Smooth muscle cell (in vitro differentiated cells): ENCODE results near the gene DNAH8. TPM values are rescaled to one million over a fixed set of nuclear protein-coding genes. Genes with fewer than 3 reads are reported as not detected.

Experiments used
- DNase-seq: peaks from one replicate; lab custom pipeline; 2025; ENCODE audit not compliant: unreplicated experiment; lab: John Stamatoyannopoulos, UW
- H2AFZ ChIP-seq: fragments of 200-600 bp; sonication (generic); 2 replicates; pipeline ENCODE4 v1.6.0; 2016; ENCODE audit warnings: antibody characterized with exemption, low read depth, mild to moderate bottlenecking
- H3F3A ChIP-seq: fragments of 200-600 bp; sonication (generic); 2 replicates; pipeline ENCODE4 v1.6.0; 2017; ENCODE audit warnings: antibody characterized with exemption, low read depth
- H3K27ac ChIP-seq: fragments of 200-600 bp; sonication (generic); 2 replicates; pipeline ENCODE4 v1.5.1; 2016; ENCODE audit warnings: low read depth, mild to moderate bottlenecking
- H3K27me3 ChIP-seq: fragments of 200-600 bp; sonication (generic); 2 replicates; pipeline ENCODE4 v1.6.1; 2016; ENCODE audit warnings: low read depth, mild to moderate bottlenecking
- H3K36me3 ChIP-seq: fragments of 200-600 bp; sonication (generic); 2 replicates; pipeline ENCODE4 v1.5.1; 2016; ENCODE audit warnings: low read depth
- H3K4me1 ChIP-seq: fragments of 200-600 bp; sonication (generic); 2 replicates; pipeline ENCODE4 v1.5.1; 2016; ENCODE audit warnings: low read depth
- H3K4me2 ChIP-seq: fragments of 200-600 bp; sonication (generic); 2 replicates; pipeline ENCODE4 v1.6.0; 2016; ENCODE audit warnings: mild to moderate bottlenecking
- H3K4me3 ChIP-seq: fragments of 200-600 bp; sonication (generic); 2 replicates; pipeline ENCODE4 v1.5.1; 2016; ENCODE audit warnings: mild to moderate bottlenecking
- H3K79me2 ChIP-seq: fragments of 200-600 bp; sonication (generic); 2 replicates; pipeline ENCODE4 v1.6.0; 2016; ENCODE audit warnings: low read depth, mild to moderate bottlenecking
- H3K9ac ChIP-seq: fragments of 200-600 bp; sonication (generic); 2 replicates; pipeline ENCODE4 v1.6.0; 2016; ENCODE audit warnings: low read depth
- H3K9me3 ChIP-seq: fragments of 200-600 bp; sonication (generic); replicated peaks from 2 replicates; pipeline ENCODE4 v1.5.1; 2016; ENCODE audit warnings: low read depth
- H4K20me1 ChIP-seq: fragments of 200-600 bp; sonication (generic); 2 replicates; pipeline ENCODE4 v1.6.0; 2016; ENCODE audit warnings: low read depth
- CTCF ChIP-seq: fragments of 200-600 bp; sonication (generic); IDR thresholded peaks from 2 replicates; pipeline ENCODE4 v1.5.1; 2017; ENCODE audit warnings: borderline replicate concordance, mild to moderate bottlenecking, antibody characterized with exemption; ENCODE audit not compliant: insufficient read depth, poor library complexity, severe bottlenecking
- WGBS: methylation state at CpG from one replicate; pipeline ENCODE4 v1.1.7; 2016; ENCODE audit warnings: low lambda C conversion rate; 5-methylcytosine and 5-hydroxymethylcytosine counted together
- polyA plus RNA-seq: library from polyadenylated mRNA; unstranded; fragments of >200 nt; fragmentation: Nextera tagmentation; extraction: Ambion mirVana; gene quantifications from 2 replicates; pipeline ENCODE4 v1.2.1, GENCODE V29; 2016
- total RNA-seq: library from RNA; depleted of rRNA; stranded (reverse); fragments of >200 nt; gene quantifications from 2 replicates; pipeline ENCODE4 v1.2.3, GENCODE V29; 2014

DNAH8 gene
- total and polyA plus RNA-seq, 2 experiments from 2014 or later: not detected

GRCh38 chr6:38722727-38723334 is 7.7 kb downstream of the DNAH8 start:
- no peaks in the 10 kb centered on the region for H3K36me3 ChIP-seq
- no peak overlapping the region for H3K27ac ChIP-seq
- H3K27me3 ChIP-seq: no peaks in the 10 kb centered on the region
- 93% methylated on average over 26 of the region's 26 CpGs for WGBS
- H3F3A ChIP-seq: no peaks in the 10 kb centered on the region
- H3K4me3 ChIP-seq: no peak overlapping the region
- H3K4me1 ChIP-seq: no peaks in the 10 kb centered on the region
- H3K4me2 ChIP-seq: no peak overlapping the region
- no peaks in the 10 kb centered on the region for H3K79me2 ChIP-seq
- H2AFZ ChIP-seq: no peak overlapping the region
- DNase-seq: no peak
- no peak for TF ChIP-seq CTCF
- H3K9me3 ChIP-seq: no peaks in the 10 kb centered on the region
- no peaks in the 10 kb centered on the region for H4K20me1 ChIP-seq
- no peak overlapping the region for H3K9ac ChIP-seq

DNA sequence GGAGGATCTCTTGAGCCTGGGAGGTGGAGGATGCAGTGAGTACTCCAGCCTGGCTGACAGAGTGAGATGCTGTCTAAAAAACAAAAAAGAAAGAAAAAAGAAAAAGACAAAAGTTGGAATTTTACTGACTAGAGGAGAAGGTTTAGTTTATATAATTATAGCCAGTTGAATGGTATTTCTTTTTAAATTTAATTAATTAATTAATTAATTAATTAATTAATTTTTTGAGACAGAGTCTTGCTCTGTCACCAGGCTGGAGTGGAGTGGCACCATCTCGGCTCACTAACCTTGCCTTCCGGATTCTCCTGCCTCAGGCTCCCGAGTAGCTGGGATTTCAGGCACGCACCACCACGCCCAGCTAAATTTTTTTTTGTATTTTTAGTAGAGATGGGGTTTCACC is 8.7 kb downstream of the DNAH8 start:
- H3K27ac ChIP-seq: no peak overlapping the region
- H3K36me3 ChIP-seq: no peaks in the 10 kb centered on the region
- DNase-seq: no peak
- no peak overlapping the region for H3K4me2 ChIP-seq
- H3K9me3 ChIP-seq: no peaks in the 10 kb centered on the region
- no peaks in the 10 kb centered on the region for H3K4me1 ChIP-seq
- H3K4me3 ChIP-seq: no peak overlapping the region
- no peaks in the 10 kb centered on the region for H3K27me3 ChIP-seq
- H3K9ac ChIP-seq: no peak overlapping the region
- H2AFZ ChIP-seq: no peak overlapping the region
- no peak for TF ChIP-seq CTCF
- H3K79me2 ChIP-seq: no peaks in the 10 kb centered on the region
- H3F3A ChIP-seq: no peaks in the 10 kb centered on the region
- 91% methylated on average over 5 of the region's 5 CpGs for WGBS
- no peaks in the 10 kb centered on the region for H4K20me1 ChIP-seq

GRCh38 chr6:38724343-38724742 is 9.2 kb downstream of the DNAH8 start:
- H3K79me2 ChIP-seq: no peaks in the 10 kb centered on the region
- WGBS: 77% methylated on average over 5 of the region's 5 CpGs

More at GRCh38 chr6:38724343-38724742, 9.2 kb downstream of the DNAH8 start:
- Histone ChIP-seq H3K27me3 (no peaks in the 10 kb centered on the region), H3K27ac (no peak overlapping the region), H3K9ac (no peak overlapping the region), H3K4me3 (no peak overlapping the region), H3K4me2 (no peak overlapping the region), H3K9me3 (no peaks in the 10 kb centered on the region), H4K20me1 (no peaks in the 10 kb centered on the region), H3K36me3 (no peaks in the 10 kb centered on the region), H3F3A (no peaks in the 10 kb centered on the region), H3K4me1 (no peaks in the 10 kb centered on the region), H2AFZ (no peak overlapping the region)
- TF ChIP-seq CTCF: no peak
- DNase-seq: no peak
